NOMO-1 treated with DMSO at 0.1 percent for 48 hours (cell line): Measurements from ENCODE around the gene THAP4.
"Not testable (repeated sequence)": the region's sequence is repeated elsewhere in the genome, so short reads cannot be mapped to it uniquely, and the experiment has no call there.

Source experiments
- DNase-seq: peaks from one replicate; lab custom pipeline; 2025; ENCODE audit not compliant: unreplicated experiment; lab: John Stamatoyannopoulos, UW

Gene THAP4

GRCh38 chr2:241613017-241613780 is 23.8 kb downstream of the THAP4 start:
- no peak for DNase-seq

GRCh38 chr2:241612156-241613016 is 24.6 kb downstream of the THAP4 start:
- DNase-seq = no peak

GRCh38 chr2:241611062-241611461 is 25.9 kb downstream of the THAP4 start:
- DNase-seq = no peak

- peak; percentile 86 for DNase-seq
Measured at GRCh38 chr2:241609859-241610793, 26.8 kb downstream of the THAP4 start.

GRCh38 chr2:241608881-241609280 is 28.1 kb downstream of the THAP4 start:
- no peak for DNase-seq

- no peak for DNase-seq
Measured at GRCh38 chr2:241607162-241607885, 29.6 kb downstream of the THAP4 start.

- DNase-seq = no peak
Measured at GRCh38 chr2:241606186-241606585, 30.8 kb downstream of the THAP4 start.

- no peak for DNase-seq
Measured at GRCh38 chr2:241603686-241604085, 33.3 kb downstream of the THAP4 start.

GRCh38 chr2:241602720-241603119 is 34.2 kb downstream of the THAP4 start:
- no peak for DNase-seq

- no peak for DNase-seq
Measured at GRCh38 chr2:241601841-241602240, 35.1 kb downstream of the THAP4 start.

GRCh38 chr2:241599615-241600014 is 37.3 kb downstream of the THAP4 start:
- no peak for DNase-seq

- DNase-seq = no peak
Measured at GRCh38 chr2:241598487-241598886, 38.5 kb downstream of the THAP4 start.

- DNase-seq = no peak
Measured at GRCh38 chr2:241598061-241598460, 38.9 kb downstream of the THAP4 start.

- no peak for DNase-seq
Measured at GRCh38 chr2:241597561-241597960, 39.4 kb downstream of the THAP4 start.

GRCh38 chr2:241595600-241596140 is 41.3 kb downstream of the THAP4 start:
- no peak for DNase-seq

GRCh38 chr2:241593271-241593670 is 43.7 kb downstream of the THAP4 start:
- no peak for DNase-seq

GRCh38 chr2:241592126-241592845 is 44.7 kb downstream of the THAP4 start:
- no peak for DNase-seq

GRCh38 chr2:241590496-241591455 is 46.2 kb downstream of the THAP4 start:
- DNase-seq = not testable (repeated sequence)
